ENCODE measurements around the gene KCNQ2. TPM values are rescaled to one million over a fixed set of nuclear protein-coding genes. Genes with fewer than 3 reads are reported as not detected.

Gene KCNQ2
- total and polyA plus RNA-seq, 2 experiments from 2014 or later: 68.5 to 92.4 TPM

DNA sequence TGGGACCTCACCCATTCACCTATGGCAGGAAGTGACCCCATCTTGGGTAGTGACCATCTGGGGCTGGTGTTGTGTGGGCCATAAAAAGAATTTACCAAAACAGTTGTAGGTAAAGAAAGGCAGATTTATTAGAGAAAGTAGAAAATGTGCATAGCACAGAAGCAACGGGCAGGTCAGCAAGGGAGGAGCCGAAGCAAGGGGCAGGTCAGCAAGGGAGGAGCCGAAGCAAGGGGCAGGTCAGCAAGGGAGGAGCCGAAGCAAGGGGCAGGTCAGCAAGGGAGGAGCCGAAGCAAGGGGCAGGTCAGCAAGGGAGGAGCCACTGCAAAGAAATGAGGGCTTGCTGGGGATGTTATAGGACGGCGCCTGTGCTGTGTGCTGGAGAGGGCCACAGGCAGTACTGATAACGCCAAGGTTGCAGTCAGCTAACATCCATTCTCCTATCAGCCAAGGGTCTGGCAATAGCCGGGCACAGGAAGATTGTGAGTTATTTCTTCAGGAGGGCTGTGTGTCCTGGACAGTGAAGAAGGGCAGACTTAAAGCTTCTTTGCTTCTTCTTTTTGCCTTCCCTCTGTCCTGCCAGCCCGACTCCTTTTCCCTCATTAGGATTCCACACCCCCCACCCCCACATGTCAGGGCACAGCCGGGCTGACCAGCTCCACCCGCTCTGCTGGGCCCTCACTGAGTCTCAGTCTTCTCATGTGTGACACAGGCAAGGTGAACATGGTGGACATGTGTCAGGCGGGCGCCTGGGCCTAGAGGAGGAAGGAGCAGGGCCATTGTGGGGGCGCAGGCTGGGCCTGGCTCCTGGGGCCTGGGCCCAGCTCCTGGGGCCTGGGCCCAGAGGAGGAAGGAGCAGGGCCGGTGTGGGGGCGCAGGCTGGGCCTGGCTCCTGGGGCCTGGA lies 79.7 kb downstream of the KCNQ2 start (continued):
- TF ChIP-seq STAT1 (IDR thresholded peaks at IDR 0.05; ENCODE audit: unreplicated experiment) (no peak), NANOG (IDR thresholded peaks at IDR 0.05; ENCODE audit: borderline replicate concordance) (no peak), EZH2 (IDR thresholded peaks at IDR 0.05; ENCODE audit: low read depth, unreplicated experiment) (no peak), EZH2phosphoT487 (IDR thresholded peaks at IDR 0.05; ENCODE audit: unreplicated experiment) (no peak), CREB1 (CRISPR knock-in tag; IDR thresholded peaks at IDR 0.05; ENCODE audit: low read depth) (no peak)
- TF ChIP-seq, protein P1, sequence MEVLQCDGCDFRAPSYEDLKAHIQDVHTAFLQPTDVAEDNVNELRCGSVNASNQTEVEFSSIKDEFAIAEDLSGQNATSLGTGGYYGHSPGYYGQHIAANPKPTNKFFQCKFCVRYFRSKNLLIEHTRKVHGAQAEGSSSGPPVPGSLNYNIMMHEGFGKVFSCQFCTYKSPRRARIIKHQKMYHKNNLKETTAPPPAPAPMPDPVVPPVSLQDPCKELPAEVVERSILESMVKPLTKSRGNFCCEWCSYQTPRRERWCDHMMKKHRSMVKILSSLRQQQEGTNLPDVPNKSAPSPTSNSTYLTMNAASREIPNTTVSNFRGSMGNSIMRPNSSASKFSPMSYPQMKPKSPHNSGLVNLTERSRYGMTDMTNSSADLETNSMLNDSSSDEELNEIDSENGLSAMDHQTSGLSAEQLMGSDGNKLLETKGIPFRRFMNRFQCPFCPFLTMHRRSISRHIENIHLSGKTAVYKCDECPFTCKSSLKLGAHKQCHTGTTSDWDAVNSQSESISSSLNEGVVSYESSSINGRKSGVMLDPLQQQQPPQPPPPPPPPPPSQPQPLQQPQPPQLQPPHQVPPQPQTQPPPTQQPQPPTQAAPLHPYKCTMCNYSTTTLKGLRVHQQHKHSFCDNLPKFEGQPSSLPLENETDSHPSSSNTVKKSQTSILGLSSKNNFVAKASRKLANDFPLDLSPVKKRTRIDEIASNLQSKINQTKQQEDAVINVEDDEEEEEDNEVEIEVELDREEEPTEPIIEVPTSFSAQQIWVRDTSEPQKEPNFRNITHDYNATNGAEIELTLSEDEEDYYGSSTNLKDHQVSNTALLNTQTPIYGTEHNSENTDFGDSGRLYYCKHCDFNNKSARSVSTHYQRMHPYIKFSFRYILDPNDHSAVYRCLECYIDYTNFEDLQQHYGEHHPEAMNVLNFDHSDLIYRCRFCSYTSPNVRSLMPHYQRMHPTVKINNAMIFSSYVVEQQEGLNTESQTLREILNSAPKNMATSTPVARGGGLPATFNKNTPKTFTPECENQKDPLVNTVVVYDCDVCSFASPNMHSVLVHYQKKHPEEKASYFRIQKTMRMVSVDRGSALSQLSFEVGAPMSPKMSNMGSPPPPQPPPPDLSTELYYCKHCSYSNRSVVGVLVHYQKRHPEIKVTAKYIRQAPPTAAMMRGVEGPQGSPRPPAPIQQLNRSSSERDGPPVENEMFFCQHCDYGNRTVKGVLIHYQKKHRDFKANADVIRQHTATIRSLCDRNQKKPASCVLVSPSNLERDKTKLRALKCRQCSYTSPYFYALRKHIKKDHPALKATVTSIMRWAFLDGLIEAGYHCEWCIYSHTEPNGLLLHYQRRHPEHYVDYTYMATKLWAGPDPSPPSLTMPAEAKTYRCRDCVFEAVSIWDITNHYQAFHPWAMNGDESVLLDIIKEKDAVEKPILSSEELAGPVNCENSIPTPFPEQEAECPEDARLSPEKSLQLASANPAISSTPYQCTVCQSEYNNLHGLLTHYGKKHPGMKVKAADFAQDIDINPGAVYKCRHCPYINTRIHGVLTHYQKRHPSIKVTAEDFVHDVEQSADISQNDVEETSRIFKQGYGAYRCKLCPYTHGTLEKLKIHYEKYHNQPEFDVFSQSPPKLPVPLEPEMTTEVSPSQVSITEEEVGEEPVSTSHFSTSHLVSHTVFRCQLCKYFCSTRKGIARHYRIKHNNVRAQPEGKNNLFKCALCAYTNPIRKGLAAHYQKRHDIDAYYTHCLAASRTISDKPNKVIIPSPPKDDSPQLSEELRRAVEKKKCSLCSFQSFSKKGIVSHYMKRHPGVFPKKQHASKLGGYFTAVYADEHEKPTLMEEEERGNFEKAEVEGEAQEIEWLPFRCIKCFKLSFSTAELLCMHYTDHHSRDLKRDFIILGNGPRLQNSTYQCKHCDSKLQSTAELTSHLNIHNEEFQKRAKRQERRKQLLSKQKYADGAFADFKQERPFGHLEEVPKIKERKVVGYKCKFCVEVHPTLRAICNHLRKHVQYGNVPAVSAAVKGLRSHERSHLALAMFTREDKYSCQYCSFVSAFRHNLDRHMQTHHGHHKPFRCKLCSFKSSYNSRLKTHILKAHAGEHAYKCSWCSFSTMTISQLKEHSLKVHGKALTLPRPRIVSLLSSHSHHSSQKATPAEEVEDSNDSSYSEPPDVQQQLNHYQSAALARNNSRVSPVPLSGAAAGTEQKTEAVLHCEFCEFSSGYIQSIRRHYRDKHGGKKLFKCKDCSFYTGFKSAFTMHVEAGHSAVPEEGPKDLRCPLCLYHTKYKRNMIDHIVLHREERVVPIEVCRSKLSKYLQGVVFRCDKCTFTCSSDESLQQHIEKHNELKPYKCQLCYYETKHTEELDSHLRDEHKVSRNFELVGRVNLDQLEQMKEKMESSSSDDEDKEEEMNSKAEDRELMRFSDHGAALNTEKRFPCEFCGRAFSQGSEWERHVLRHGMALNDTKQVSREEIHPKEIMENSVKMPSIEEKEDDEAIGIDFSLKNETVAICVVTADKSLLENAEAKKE (CRISPR knock-in tag; IDR thresholded peaks at IDR 0.05): no peak

DNA sequence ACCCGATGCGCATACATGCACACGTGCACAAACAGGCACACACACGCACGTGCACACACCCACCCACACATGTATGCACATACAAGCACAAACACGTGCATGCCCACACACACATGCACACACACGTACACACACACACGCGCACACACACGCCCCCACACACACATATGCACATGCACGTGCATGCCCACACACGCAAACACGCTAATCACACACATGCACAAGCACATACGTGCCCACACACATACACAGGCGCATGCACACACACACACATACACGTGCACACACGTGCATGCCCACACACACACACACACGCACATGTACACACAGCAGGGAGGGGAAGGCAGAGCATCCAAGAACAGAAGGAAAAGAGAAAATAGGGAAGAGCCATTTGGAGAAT lies 84.5 kb downstream of the KCNQ2 start:
- Histone ChIP-seq H3K4me1 (ENCODE audit: insufficient read depth) (no peaks in the 10 kb centered on the region), H4K20me1 (replicated peaks; ENCODE audit: insufficient read depth) (no peaks in the 10 kb centered on the region), H3K79me2 (replicated peaks; ENCODE audit: insufficient read depth) (no peaks in the 10 kb centered on the region), H3K27ac (ENCODE audit: low read depth) (no peak overlapping the region), H3K27me3 (ENCODE audit: insufficient read depth) (no peaks in the 10 kb centered on the region), H3K9me2 (ENCODE audit: insufficient read depth) (peaks cover 4% of the 10 kb centered on the region; the same call in 1 of the 2 replicates), H3K4me2 (no peak overlapping the region), H3F3A (replicated peaks; ENCODE audit: low read depth) (peaks cover 14% of the 10 kb centered on the region), H3K4me3 (no peak overlapping the region), H2AFZ (no peak overlapping the region), H3K36me3 (ENCODE audit: insufficient read depth) (no peaks in the 10 kb centered on the region; the same call in 1 of the 2 replicates)
- ATAC-seq (no peak), DNase-seq (ENCODE audit: low spot score) (no peak)
- H3K27ac Mint-ChIP-seq: no peak overlapping the region
- H3K4me1 Mint-ChIP-seq: peaks cover 7% of the 10 kb centered on the region
- H3K9me3 Mint-ChIP-seq: peaks cover 78% of the 10 kb centered on the region
- peaks cover 44% of the 10 kb centered on the region for H3K36me3 Mint-ChIP-seq (ENCODE audit: low read depth)
- H3K4me3 Mint-ChIP-seq: no peak overlapping the region
- H3K27me3 Mint-ChIP-seq (ENCODE audit: insufficient read depth, low read depth, poor library complexity): peaks cover 23% of the 10 kb centered on the region
- no peak for TF ChIP-seq CREB1 (CRISPR knock-in tag; IDR thresholded peaks at IDR 0.05; ENCODE audit: low read depth)
- TF ChIP-seq ZNF331 (CRISPR knock-in tag; IDR thresholded peaks at IDR 0.05; ENCODE audit: low read depth): no peak
- TF ChIP-seq POLR2AphosphoS5 (IDR thresholded peaks at IDR 0.05; ENCODE audit: low read depth): no peak
- no peak for TF ChIP-seq EZH2phosphoT487 (IDR thresholded peaks at IDR 0.05; ENCODE audit: unreplicated experiment)
- TF ChIP-seq, protein P2, sequence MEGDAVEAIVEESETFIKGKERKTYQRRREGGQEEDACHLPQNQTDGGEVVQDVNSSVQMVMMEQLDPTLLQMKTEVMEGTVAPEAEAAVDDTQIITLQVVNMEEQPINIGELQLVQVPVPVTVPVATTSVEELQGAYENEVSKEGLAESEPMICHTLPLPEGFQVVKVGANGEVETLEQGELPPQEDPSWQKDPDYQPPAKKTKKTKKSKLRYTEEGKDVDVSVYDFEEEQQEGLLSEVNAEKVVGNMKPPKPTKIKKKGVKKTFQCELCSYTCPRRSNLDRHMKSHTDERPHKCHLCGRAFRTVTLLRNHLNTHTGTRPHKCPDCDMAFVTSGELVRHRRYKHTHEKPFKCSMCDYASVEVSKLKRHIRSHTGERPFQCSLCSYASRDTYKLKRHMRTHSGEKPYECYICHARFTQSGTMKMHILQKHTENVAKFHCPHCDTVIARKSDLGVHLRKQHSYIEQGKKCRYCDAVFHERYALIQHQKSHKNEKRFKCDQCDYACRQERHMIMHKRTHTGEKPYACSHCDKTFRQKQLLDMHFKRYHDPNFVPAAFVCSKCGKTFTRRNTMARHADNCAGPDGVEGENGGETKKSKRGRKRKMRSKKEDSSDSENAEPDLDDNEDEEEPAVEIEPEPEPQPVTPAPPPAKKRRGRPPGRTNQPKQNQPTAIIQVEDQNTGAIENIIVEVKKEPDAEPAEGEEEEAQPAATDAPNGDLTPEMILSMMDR (conservative IDR thresholded peaks at IDR 0.05; ENCODE audit: low read depth in 2 of 2): no peak

Data from GM23338 (cell line).